ENCODE results near the gene MBD2.

- no peak for TF ChIP-seq CTCF (IDR thresholded peaks at IDR 0.05)
- TF ChIP-seq POLR2A (IDR thresholded peaks at IDR 0.05), result no peak
- TF ChIP-seq POLR2AphosphoS5 (IDR thresholded peaks at IDR 0.05), result no peak
These were observed 26.4 kb upstream of the MBD2 start for GRCh38 chr18:54250846-54251261.
